T-helper 17 cell (primary cell): ENCODE measurements around the gene ARL15. TPM values are rescaled to one million over a fixed set of nuclear protein-coding genes. Genes with fewer than 3 reads are reported as not detected.

Source experiments
- ATAC-seq: fragments of 150-1000 bp; cut with Tn5 transposase; 2 replicates; pipeline ENCODE4 v1.10.0; 2021; ENCODE audit warnings: mild to moderate bottlenecking, moderate library complexity
- DNase-seq, 3 donors: peaks; one replicate each; pipeline versions ENCODE4 v3.0.0 to v3.0.0-alpha.2; 2020 to 2021
- H3K9me3 ChIP-seq: one replicate; pipeline ENCODE4 v1.7.0; 2013; ENCODE audit warnings: low read length, mild to moderate bottlenecking; ENCODE audit not compliant: control insufficient read depth, poor library complexity, severe bottlenecking
- H3K27ac Mint-ChIP-seq: one replicate; pipeline ENCODE4 v1.8.0; 2022; ENCODE audit warnings: mild to moderate bottlenecking, moderate library complexity, mixed read lengths
- H3K27me3 Mint-ChIP-seq: one replicate; pipeline ENCODE4 v1.8.0; 2022; ENCODE audit warnings: mixed read lengths
- H3K36me3 Mint-ChIP-seq: one replicate; pipeline ENCODE4 v1.8.0; 2022; ENCODE audit warnings: low read depth, mixed read lengths
- H3K4me1 Mint-ChIP-seq: one replicate; pipeline ENCODE4 v1.8.0; 2022; ENCODE audit warnings: mild to moderate bottlenecking, mixed read lengths
- H3K4me3 Mint-ChIP-seq: one replicate; pipeline ENCODE4 v1.8.0; 2022; ENCODE audit warnings: mild to moderate bottlenecking, moderate library complexity, mixed read lengths
- total RNA-seq, 4 donors: library from RNA in 2 of 4; stranded (reverse) in 2 of 4; gene quantifications; one replicate each; pipeline ENCODE4 v1.2.3 and lab custom pipeline; 2022 to 2026

Gene ARL15
- total RNA-seq, 2 donors from 2014 or later = 17.7 to 24.6 TPM

- ATAC-seq (no peak), DNase-seq (no peak)
- no peaks in the 10 kb centered on the region for H3K9me3 ChIP-seq
- no peak overlapping the region for H3K4me3 Mint-ChIP-seq
- H3K36me3 Mint-ChIP-seq = no peaks in the 10 kb centered on the region
- peaks cover 3% of the 10 kb centered on the region for H3K4me1 Mint-ChIP-seq
- no peak overlapping the region for H3K27ac Mint-ChIP-seq
- H3K27me3 Mint-ChIP-seq = no peaks in the 10 kb centered on the region
These were observed 197.3 kb downstream of the ARL15 start for GRCh38 chr5:54113060-54113459.

DNA sequence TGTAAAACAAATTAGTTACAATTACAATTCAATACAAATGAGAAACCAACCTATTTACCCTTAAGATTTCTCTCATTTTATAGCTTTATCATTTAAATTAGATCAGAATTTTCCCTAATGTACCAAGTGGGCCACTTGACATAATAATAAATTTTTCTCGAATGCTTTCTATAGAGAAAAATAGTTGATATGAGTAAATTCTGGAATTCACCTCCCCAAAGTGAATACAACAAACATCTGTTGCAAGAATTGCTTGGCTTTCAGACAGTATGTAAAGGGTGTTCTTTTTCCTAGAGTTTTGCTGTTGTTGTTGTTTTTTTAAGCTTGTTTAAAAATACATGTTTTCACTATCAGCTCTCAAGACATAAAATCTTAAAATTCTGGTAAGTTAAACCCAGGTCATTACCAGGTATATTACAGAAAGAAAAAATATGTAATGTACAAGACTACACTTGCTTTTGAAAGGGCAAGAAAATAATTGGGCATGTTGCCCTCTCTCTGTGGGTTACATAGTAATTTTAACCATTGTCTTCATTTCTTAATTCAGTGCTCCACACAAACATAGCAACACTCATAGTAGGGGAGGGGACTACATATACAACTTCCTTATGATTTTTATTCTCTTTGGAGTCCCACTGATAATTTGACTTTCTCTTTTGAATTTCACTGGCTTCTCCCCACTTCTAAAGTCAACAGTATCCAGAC lies 200.6 kb downstream of the ARL15 start:
- no peak overlapping the region for H3K27ac Mint-ChIP-seq
- ATAC-seq = no peak
- H3K27me3 Mint-ChIP-seq = no peaks in the 10 kb centered on the region
- H3K4me1 Mint-ChIP-seq = peaks cover 3% of the 10 kb centered on the region
- no peak for DNase-seq
- H3K9me3 ChIP-seq = no peaks in the 10 kb centered on the region
- H3K36me3 Mint-ChIP-seq = peaks cover 10% of the 10 kb centered on the region
- H3K4me3 Mint-ChIP-seq = no peak overlapping the region

DNA sequence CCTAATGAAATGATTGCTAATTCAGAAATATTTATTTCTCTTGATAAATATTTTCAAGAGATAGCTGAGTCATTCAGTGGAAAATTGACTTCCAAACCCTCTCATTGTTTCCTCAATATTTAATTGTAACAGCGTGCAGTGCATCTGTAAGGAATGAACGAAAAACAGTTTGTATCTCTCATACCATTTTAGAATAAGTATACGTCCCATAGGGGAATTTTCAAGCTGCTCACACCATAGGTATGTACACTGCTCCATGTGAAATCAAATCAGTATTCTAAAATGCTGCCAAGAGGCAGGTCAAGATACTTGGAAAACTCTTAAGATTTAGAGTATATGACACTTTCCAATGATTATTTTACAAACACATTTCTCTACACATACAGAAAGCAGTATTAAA lies 202.2 kb downstream of the ARL15 start:
- ATAC-seq (no peak), DNase-seq (no peak)
- H3K27ac Mint-ChIP-seq = no peak overlapping the region
- H3K27me3 Mint-ChIP-seq = no peaks in the 10 kb centered on the region
- H3K4me1 Mint-ChIP-seq = peaks cover 3% of the 10 kb centered on the region
- peaks cover 10% of the 10 kb centered on the region for H3K36me3 Mint-ChIP-seq
- H3K9me3 ChIP-seq = no peaks in the 10 kb centered on the region
- no peak overlapping the region for H3K4me3 Mint-ChIP-seq

GRCh38 chr5:54103871-54104270 lies 206.5 kb downstream of the ARL15 start:
- H3K4me1 Mint-ChIP-seq = no peaks in the 10 kb centered on the region
- H3K36me3 Mint-ChIP-seq = peaks cover 10% of the 10 kb centered on the region
- H3K27ac Mint-ChIP-seq = no peak overlapping the region
- ATAC-seq (no peak), DNase-seq (no peak)
- H3K4me3 Mint-ChIP-seq = no peak overlapping the region
- no peaks in the 10 kb centered on the region for H3K27me3 Mint-ChIP-seq
- no peaks in the 10 kb centered on the region for H3K9me3 ChIP-seq

GRCh38 chr5:54098267-54098666 lies 212.1 kb downstream of the ARL15 start:
- H3K27me3 Mint-ChIP-seq = no peaks in the 10 kb centered on the region
- H3K36me3 Mint-ChIP-seq = no peaks in the 10 kb centered on the region
- ATAC-seq = no peak
- peaks cover 2% of the 10 kb centered on the region for H3K4me1 Mint-ChIP-seq
- H3K9me3 ChIP-seq = no peaks in the 10 kb centered on the region
- no peak for DNase-seq
- H3K4me3 Mint-ChIP-seq = no peak overlapping the region
- H3K27ac Mint-ChIP-seq = no peak overlapping the region

DNA sequence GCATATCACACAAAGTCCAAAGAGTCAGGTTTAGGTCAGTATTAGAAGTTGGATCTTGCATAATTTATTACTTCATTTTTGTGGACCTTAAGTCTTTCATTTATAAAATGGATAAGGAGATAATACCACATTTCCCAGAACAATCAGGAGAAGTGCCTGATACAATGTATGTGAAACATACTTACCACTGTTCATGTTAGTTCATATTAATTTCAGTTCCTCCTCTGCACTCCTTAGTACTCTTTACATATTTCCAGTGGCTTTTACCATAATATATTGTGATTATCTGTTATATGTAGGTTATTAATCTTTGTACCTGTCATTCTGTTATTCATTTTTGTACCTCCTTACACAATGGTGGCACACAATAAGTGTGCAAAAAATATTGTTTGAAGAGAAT lies 214.4 kb downstream of the ARL15 start:
- Mint-ChIP-seq H3K4me3 (no peak overlapping the region), H3K4me1 (peaks cover 2% of the 10 kb centered on the region), H3K27ac (no peak overlapping the region)

DNA sequence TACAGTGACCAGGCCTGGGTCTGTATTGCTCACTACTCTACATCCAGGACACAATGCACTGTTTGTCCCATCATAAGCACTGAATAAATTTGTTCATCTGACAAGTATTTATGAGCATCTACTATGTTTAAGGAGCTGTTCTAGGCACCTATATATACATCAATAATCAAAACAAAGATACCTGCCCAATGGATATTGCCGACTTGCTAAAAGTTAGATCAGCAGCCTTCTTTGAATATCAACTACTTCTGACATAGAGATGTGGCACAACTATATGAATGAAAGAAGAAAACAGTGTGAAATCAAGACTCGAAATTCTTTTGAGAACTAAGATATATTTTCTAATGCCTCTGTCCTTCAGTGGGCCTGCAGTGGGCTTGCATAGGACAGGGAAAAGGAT lies 215.7 kb downstream of the ARL15 start:
- H3K36me3 Mint-ChIP-seq = no peaks in the 10 kb centered on the region
- no peak for ATAC-seq

More for the DNA sequence above, 214.4 kb downstream of the ARL15 start:
- no peaks in the 10 kb centered on the region for H3K27me3 Mint-ChIP-seq
- H3K36me3 Mint-ChIP-seq = no peaks in the 10 kb centered on the region
- DNase-seq = no peak
- no peak for ATAC-seq
- no peaks in the 10 kb centered on the region for H3K9me3 ChIP-seq

DNA sequence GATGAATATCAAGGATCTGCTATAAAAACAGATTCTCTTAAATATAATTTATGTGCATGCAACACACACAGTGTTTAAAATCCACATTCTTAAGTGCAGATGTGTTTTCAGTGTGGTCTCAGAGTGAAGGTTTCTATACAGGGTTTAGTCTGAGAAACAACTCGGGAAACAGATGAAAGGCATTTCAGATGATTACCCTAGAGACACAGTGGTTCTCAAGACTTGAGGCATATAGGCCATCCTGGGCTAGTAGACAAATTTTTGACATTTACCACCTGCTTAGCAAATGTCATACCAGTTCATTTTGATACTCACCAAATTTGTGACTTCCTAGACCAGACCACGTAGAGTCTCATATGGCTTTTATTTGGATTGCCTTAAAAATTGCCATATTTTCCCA lies 216.5 kb downstream of the ARL15 start:
- Mint-ChIP-seq H3K36me3 (no peaks in the 10 kb centered on the region), H3K4me1 (peaks cover 2% of the 10 kb centered on the region), H3K27me3 (no peaks in the 10 kb centered on the region)

More for the DNA sequence above, 215.7 kb downstream of the ARL15 start:
- peaks cover 2% of the 10 kb centered on the region for H3K4me1 Mint-ChIP-seq
- H3K27me3 Mint-ChIP-seq = no peaks in the 10 kb centered on the region
- no peak for DNase-seq
- no peaks in the 10 kb centered on the region for H3K9me3 ChIP-seq
- no peak overlapping the region for H3K27ac Mint-ChIP-seq
- no peak overlapping the region for H3K4me3 Mint-ChIP-seq

GRCh38 chr5:54093081-54093492 lies 217.3 kb downstream of the ARL15 start:
- H3K27ac Mint-ChIP-seq = no peak overlapping the region
- no peaks in the 10 kb centered on the region for H3K27me3 Mint-ChIP-seq
- no peaks in the 10 kb centered on the region for H3K9me3 ChIP-seq
- ATAC-seq (no peak), DNase-seq (no peak)
- no peaks in the 10 kb centered on the region for H3K36me3 Mint-ChIP-seq
- H3K4me3 Mint-ChIP-seq = no peak overlapping the region
- no peaks in the 10 kb centered on the region for H3K4me1 Mint-ChIP-seq

More for the DNA sequence above, 216.5 kb downstream of the ARL15 start:
- H3K27ac Mint-ChIP-seq = no peak overlapping the region
- ATAC-seq = no peak
- no peaks in the 10 kb centered on the region for H3K9me3 ChIP-seq
- H3K4me3 Mint-ChIP-seq = no peak overlapping the region
- DNase-seq = no peak

DNA sequence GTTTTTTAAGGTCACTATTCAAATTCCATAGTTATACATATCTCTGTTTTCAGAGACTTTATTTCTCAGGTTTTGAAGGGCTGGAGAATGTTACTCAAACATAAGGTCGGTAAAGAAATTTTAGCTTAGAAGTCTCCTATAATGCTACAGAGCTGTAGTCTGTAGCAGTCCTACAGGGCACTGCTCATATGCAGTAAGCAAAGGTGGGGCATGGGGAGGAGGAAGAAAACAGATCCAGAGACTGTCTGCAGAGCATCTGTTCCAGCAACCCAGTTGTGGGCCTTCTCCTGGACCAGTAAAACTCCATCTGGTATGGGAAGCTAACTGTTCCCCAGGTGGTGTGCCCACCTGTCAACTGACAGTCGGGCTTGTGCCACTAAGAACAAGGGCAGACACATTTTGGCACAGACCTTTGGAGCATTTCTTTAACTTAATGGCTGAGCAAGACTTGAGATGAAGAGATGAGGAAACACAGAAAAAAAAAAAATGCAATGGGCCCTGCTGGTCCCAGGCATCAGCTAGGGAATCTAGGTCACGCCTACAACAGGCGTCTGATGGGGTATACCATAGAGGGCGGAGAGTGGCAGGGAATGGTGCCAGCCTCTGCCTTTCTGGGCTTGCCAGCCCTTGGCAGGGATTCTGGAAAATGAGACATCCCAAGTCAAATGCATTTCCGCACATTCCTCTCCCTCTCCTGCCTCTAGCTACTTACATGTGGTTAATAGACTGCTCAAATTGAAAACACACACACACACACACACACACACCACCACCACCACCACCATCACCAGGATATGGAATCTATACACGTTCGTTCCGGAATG lies 218.9 kb downstream of the ARL15 start:
- ATAC-seq (no peak), DNase-seq (no peak)
- Mint-ChIP-seq H3K27me3 (no peaks in the 10 kb centered on the region), H3K4me1 (no peaks in the 10 kb centered on the region), H3K36me3 (no peaks in the 10 kb centered on the region), H3K4me3 (no peak overlapping the region), H3K27ac (no peak overlapping the region)
- no peaks in the 10 kb centered on the region for H3K9me3 ChIP-seq

GRCh38 chr5:54090495-54091120 lies 219.8 kb downstream of the ARL15 start:
- no peaks in the 10 kb centered on the region for H3K9me3 ChIP-seq
- H3K4me3 Mint-ChIP-seq = no peak overlapping the region

DNA sequence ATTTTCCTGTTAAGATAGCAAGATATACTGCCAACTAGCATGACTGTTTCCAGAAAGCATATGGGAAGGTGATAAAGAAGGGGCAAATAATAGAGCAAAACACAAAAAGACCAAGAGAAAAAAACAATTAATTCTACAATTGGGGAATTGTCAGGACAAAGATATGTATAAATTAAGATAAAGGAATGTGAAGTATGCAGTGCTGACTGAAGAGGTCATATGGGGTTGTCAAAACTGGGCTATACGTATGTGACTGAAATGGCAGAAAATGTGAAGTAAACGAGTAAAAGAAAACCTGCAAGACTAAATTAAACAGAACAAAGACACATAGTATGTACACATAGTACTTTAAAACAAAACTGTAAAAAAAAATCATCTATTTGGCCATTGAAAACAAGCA lies 222.3 kb downstream of the ARL15 start:
- ATAC-seq (no peak), DNase-seq (no peak)
- Mint-ChIP-seq H3K4me1 (no peaks in the 10 kb centered on the region), H3K36me3 (no peaks in the 10 kb centered on the region), H3K4me3 (no peak overlapping the region), H3K27ac (no peak overlapping the region), H3K27me3 (no peaks in the 10 kb centered on the region)
- H3K9me3 ChIP-seq = no peaks in the 10 kb centered on the region

More at GRCh38 chr5:54090495-54091120, 219.8 kb downstream of the ARL15 start:
- Mint-ChIP-seq H3K36me3 (no peaks in the 10 kb centered on the region), H3K27me3 (no peaks in the 10 kb centered on the region), H3K27ac (no peak overlapping the region), H3K4me1 (no peaks in the 10 kb centered on the region)
- DNase-seq (no peak), ATAC-seq (no peak)

- Mint-ChIP-seq H3K4me1 (no peaks in the 10 kb centered on the region), H3K27ac (no peak overlapping the region), H3K4me3 (no peak overlapping the region), H3K36me3 (no peaks in the 10 kb centered on the region), H3K27me3 (no peaks in the 10 kb centered on the region)
- no peaks in the 10 kb centered on the region for H3K9me3 ChIP-seq
- no peak for DNase-seq
- ATAC-seq = no peak
These were observed 222.9 kb downstream of the ARL15 start for GRCh38 chr5:54087436-54087835.
